ENCODE data around the gene PCDHA12. TPM values are rescaled to one million over a fixed set of nuclear protein-coding genes. Genes with fewer than 3 reads are reported as not detected.
"Not testable (repeated sequence)": the region's sequence is repeated elsewhere in the genome, so short reads cannot be mapped to it uniquely, and the experiment has no call there.

Gene PCDHA12
- total RNA-seq = 19.8 TPM

GRCh38 chr5:140875085-140876065, at the start of gene PCDHA12:
Gene PCDHA12, plus strand, starts transcription at chr5:140875308. Its CDS starts 165 bp downstream, at chr5:140875473.
- DNase-seq = no peak

- no peak for DNase-seq
These were observed 47.3 kb upstream of the PCDHA12 start, which contains the start of gene PCDHA6 for GRCh38 chr5:140827704-140828361. Gene PCDHA6, plus strand, starts transcription at chr5:140827960. Its CDS starts 132 bp downstream, at chr5:140828092.

GRCh38 chr5:140828362-140828737, 46.8 kb upstream of the PCDHA12 start:
- no peak for DNase-seq

DNA sequence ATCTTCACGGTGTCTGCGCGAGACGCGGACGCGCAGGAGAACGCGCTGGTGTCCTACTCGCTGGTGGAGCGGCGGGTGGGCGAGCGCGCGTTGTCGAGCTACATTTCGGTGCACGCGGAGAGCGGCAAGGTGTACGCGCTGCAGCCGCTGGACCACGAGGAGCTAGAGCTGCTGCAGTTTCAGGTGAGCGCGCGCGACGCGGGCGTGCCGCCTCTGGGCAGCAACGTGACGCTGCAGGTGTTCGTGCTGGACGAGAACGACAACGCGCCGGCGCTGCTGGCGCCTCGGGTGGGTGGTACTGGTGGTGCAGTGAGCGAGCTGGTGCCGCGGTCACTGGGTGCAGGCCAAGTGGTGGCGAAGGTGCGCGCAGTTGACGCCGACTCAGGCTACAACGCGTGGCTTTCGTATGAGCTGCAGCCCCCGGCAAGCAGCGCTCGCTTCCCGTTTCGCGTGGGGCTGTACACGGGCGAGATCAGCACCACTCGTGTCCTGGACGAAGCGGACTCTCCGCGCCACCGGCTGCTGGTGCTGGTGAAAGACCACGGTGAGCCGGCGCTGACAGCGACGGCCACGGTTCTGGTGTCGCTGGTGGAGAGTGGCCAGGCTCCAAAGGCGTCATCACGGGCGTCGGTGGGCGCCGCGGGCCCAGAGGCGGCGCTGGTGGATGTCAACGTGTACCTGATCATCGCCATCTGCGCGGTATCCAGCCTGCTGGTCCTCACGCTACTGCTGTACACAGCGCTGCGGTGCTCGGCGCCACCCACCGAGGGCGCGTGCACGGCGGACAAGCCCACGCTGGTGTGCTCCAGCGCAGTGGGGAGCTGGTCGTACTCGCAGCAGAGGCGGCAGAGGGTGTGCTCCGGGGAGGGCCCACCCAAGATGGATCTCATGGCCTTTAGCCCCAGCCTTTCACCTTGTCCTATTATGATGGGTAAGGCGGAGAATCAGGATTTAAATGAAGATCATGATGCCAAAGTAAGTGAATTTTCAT, 45.3 kb upstream of the PCDHA12 start:
- not testable (repeated sequence) for DNase-seq

- DNase-seq = no peak
These were observed 41.1 kb upstream of the PCDHA12 start, which contains the start of gene PCDHA7 for GRCh38 chr5:140833993-140834392. Gene PCDHA7, plus strand, starts transcription at chr5:140834269. Its CDS starts 115 bp downstream, at chr5:140834384.

DNA sequence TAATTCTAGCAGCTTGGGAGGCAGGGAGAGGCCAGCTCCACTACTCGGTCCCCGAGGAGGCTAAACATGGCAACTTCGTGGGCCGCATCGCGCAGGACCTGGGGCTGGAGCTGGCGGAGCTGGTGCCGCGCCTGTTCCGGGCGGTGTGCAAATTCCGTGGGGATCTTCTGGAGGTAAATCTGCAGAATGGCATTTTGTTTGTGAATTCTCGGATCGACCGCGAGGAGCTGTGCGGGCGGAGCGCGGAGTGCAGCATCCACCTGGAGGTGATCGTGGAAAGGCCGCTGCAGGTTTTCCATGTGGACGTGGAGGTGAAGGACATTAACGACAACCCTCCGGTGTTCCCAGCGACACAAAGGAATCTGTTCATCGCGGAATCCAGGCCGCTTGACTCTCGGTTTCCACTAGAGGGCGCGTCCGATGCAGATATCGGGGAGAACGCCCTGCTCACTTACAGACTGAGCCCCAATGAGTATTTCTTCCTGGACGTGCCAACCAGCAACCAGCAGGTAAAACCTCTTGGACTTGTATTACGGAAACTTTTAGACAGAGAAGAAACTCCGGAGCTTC, 40.6 kb upstream of the PCDHA12 start:
- not testable (repeated sequence) for DNase-seq

- DNase-seq = no peak
These were observed 39.2 kb upstream of the PCDHA12 start for GRCh38 chr5:140835622-140836510.

DNA sequence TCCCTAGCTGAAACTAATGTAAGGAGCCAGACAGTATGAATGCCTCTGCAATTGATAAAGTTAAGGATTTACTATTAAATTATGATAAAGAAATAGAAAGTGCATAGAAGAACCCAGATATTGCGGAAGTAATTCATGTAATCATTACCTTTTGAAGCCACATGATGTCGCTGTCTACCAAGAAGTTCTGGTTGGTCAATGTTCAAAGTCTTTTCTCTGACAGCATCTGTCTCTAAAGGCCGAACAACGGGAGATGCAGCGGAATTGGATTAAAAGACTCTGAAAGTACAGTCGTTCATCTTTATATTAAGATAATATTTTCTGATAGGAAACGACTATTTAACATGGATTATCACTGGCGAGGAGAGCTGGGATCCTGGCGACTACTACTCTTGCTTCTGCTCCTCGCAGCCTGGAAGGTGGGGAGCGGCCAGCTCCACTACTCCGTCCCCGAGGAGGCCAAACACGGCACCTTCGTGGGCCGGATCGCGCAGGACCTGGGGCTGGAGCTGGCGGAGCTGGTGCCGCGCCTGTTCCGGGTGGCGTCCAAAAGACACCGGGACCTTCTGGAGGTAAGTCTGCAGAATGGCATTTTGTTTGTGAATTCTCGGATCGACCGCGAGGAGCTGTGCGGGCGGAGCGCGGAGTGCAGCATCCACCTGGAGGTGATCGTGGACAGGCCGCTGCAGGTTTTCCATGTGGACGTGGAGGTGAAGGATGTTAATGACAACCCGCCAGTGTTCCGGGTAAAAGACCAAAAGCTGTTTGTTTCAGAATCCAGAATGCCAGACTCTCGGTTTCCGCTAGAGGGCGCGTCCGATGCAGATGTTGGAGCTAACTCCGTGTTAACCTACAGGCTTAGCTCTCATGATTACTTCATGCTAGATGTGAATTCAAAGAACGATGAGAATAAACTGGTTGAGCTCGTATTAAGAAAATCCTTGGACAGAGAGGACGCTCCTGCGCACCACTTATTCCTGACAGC, 33.8 kb upstream of the PCDHA12 start, which contains the start of gene PCDHA8:
TSS of gene PCDHA8 (plus strand) at position 210 of the 985 bp plus-strand sequence. CDS start at position 345, 135 bp downstream.
- DNase-seq = no peak

GRCh38 chr5:140842798-140843733, 32.0 kb upstream of the PCDHA12 start:
- no peak for DNase-seq

DNA sequence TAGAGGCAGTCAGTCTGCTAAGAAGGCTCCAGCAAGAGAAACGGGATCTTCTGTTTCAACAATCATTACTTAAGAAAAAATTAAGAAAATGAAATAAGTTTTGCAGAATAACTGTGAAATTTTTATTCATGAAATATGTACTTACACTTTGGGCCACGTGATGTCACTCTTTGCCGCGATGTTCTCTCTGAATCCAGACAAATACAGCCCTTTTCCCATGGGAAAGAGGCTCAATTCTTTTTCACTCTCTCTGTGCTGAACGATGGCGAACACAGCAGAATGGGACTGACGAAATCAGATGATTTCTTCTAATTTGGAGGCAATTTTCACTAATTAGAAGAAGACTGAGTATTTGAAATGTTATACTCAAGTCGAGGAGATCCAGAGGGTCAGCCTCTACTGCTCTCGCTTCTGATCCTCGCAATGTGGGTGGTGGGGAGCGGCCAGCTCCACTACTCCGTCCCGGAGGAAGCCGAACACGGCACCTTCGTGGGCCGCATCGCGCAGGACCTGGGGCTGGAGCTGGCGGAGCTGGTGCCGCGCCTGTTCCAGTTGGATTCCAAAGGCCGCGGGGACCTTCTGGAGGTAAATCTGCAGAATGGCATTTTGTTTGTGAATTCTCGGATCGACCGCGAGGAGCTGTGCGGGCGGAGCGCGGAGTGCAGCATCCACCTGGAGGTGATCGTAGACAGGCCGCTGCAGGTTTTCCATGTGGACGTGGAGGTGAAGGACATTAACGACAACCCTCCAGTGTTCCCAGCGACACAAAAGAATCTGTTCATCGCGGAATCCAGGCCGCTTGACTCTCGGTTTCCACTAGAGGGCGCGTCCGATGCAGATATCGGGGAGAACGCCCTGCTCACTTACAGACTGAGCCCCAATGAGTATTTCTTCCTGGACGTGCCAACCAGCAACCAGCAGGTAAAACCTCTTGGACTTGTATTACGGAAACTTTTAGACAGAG, 26.7 kb upstream of the PCDHA12 start, which contains the start of gene PCDHA9:
TSS of gene PCDHA9 (plus strand) at position 244 of the 964 bp plus-strand sequence. CDS start at position 358, 114 bp downstream.
- not testable (repeated sequence) for DNase-seq

DNA sequence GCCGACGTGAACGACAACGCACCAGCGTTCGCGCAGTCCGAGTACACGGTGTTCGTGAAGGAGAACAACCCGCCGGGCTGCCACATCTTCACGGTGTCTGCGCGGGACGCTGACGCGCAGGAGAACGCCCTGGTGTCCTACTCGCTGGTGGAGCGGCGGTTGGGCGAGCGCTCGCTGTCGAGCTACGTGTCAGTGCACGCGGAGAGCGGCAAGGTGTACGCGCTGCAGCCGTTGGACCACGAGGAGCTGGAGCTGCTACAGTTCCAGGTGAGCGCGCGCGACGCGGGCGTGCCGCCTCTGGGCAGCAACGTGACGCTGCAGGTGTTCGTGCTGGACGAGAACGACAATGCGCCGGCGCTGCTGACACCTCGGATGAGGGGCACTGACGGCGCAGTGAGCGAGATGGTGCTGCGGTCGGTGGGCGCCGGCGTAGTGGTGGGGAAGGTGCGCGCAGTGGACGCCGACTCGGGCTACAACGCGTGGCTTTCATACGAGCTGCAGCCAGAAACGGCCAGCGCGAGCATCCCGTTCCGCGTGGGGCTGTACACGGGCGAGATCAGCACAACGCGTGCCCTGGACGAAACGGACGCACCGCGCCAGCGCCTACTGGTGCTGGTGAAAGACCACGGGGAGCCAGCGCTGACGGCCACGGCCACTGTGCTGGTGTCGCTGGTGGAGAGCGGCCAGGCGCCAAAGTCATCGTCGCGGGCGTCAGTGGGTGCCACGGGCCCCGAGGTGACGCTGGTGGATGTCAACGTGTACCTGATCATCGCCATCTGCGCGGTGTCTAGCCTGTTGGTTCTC, 25.1 kb upstream of the PCDHA12 start:
- DNase-seq = not testable (repeated sequence)

DNA sequence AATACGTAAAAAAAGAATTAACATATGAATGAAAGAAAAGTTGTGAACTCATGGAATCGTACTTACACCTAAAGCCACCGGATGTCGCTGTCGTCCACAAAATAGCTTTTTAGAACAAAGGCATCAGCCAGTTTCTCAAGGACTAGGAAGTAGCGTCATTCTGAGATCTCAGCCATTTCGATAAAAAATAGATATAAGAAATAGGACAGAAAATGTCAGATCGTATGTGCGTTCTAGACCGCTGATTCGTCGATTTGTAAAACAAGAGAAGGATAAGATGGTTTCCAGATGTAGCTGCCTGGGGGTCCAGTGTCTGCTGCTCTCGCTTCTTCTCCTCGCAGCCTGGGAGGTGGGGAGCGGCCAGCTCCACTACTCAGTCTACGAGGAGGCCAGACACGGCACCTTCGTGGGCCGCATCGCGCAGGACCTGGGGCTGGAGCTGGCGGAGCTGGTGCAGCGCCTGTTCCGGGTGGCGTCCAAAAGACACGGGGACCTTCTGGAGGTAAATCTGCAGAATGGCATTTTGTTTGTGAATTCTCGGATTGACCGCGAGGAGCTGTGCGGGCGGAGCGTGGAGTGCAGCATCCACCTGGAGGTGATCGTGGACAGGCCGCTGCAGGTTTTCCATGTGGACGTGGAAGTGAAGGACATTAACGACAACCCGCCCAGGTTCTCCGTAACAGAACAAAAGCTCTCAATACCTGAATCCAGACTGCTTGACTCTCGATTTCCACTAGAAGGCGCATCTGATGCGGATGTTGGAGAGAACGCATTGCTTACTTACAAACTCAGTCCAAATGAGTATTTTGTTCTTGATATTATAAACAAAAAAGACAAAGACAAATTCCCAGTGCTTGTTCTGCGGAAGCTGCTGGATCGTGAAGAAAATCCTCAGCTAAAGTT, 19.1 kb upstream of the PCDHA12 start, which contains the start of gene PCDHA10:
TSS of gene PCDHA10 (plus strand) at position 126 of the 903 bp plus-strand sequence. CDS start at position 278, 152 bp downstream.
- DNase-seq = no peak

DNA sequence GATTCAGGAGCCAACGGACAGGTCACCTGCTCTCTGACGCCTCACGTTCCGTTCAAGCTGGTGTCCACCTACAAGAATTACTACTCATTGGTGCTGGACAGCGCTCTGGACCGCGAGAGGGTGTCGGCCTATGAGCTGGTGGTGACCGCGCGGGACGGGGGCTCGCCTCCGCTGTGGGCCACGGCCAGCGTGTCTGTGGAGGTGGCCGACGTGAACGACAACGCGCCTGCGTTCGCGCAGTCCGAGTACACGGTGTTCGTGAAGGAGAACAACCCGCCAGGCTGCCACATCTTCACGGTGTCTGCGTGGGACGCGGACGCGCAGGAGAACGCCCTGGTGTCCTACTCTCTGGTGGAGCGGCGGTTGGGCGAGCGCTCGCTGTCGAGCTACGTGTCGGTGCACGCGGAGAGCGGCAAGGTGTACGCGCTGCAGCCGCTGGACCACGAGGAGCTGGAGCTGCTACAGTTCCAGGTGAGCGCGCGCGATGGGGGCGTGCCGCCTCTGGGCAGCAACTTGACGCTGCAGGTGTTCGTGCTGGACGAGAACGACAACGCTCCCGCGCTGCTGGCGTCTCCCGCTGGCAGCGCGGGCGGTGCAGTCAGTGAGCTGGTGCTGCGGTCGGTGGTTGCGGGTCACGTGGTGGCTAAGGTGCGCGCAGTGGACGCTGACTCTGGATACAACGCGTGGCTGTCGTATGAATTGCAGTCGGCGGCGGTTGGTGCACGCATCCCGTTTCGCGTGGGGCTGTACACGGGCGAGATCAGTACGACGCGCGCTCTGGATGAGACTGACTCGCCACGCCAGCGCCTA, 17.7 kb upstream of the PCDHA12 start:
- DNase-seq = no peak

DNA sequence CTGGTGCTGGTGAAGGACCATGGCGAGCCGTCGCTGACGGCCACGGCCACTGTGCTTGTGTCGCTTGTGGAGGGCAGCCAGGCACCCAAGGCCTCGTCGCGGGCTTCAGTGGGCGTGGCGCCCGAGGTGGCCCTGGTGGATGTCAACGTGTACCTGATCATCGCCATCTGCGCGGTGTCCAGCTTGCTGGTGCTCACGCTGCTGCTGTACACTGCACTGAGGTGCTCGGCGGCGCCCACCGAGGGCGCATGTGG, 17.2 kb upstream of the PCDHA12 start:
- DNase-seq = no peak

All from occipital lobe (tissue), 2 donors.